Activated CD4-positive, alpha-beta T cell treated with anti-CD3 and anti-CD28 coated beads for 24 hours (primary cell): ENCODE measurements around the gene EPHB6.
A peak's percentile ranks its signal among the peaks of the same experiment; 100 is the strongest.

Experiments
- DNase-seq, 2 donors: peaks; one replicate each; pipeline ENCODE4 v3.0.0-alpha.2; 2020; ENCODE audit warnings: low read depth in 2 of 2

EPHB6 gene

GRCh38 chr7:142864980-142865747 is 10.3 kb downstream of the EPHB6 start:
- DNase-seq: no peak

- no peak for DNase-seq
Observed at GRCh38 chr7:142865766-142866165, 10.9 kb downstream of the EPHB6 start.

GRCh38 chr7:142866361-142867096 is 11.7 kb downstream of the EPHB6 start:
- no peak for DNase-seq

DNA sequence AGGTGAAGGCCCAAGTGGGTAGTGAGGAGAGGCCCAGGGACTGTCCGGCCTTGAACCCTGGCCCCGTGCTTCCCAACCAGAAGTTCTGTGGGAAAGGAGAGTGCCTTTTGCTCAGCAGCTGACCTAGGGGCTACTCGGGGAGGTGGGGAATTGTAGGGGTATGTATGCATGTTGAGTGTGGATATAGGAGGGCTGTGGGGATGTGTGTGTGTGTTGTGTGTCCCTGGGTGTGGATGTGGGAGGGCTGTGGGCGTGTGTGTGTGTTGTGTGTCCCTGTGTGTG is 12.2 kb downstream of the EPHB6 start:
- no peak for DNase-seq

DNA sequence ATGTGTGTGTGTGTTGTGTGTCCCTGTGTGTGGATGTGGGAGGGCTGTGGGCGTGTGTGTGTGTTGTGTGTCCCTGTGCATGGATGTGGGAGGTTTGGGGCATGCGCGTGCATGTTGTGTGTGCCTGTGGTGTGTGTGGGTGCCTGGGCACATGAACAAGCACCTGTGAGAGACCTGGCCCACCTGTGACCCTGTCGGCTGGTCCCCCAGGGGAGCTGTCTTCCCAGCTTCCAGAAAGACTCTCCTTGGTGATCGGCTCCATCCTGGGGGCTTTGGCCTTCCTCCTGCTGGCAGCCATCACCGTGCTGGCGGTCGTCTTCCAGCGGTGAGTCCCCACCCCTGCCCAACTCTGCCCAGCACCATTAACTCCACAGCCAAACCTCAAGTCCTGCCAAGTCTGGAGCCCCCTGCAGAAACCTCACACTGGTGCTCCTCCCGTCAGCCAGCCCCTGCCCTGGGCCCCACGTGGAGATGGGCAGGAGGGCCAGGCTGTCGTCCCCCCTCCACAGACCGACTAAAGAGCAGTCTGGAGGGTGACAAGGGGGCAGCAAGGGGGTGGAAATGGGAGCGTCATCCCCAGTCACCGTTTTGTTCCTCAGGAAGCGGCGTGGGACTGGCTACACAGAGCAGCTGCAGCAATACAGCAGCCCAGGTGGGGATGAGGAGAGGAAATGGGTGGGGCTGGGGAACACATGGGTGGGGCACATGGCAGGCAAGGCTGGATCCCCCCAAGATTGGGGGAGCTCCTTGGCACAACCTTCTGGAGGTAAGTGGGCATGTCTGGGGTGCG is 12.7 kb downstream of the EPHB6 start:
- DNase-seq: no peak

DNA sequence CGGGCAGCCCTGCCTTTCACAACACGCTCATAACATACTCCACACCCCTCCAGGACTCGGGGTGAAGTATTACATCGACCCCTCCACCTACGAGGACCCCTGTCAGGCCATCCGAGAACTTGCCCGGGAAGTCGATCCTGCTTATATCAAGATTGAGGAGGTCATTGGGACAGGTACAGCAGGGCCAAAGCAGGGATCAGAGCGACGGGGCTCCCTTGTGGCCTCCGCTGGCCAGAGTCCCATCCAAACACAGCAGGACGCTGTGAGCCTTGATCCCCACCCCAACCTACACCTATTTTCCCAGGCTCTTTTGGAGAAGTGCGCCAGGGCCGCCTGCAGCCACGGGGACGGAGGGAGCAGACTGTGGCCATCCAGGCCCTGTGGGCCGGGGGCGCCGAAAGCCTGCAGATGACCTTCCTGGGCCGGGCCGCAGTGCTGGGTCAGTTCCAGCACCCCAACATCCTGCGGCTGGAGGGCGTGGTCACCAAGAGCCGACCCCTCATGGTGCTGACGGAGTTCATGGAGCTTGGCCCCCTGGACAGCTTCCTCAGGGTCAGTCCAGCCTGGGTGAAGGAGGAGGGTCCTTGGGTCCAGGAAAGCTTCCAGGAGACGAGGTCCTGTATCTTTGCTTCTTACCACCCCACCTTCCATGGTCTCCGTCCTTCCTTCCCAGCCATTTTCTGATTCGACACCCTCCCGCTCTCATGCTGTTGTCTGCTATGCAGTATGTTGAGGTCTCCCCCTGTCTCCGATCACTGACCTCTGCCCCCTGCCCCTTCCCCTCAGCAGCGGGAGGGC is 13.5 kb downstream of the EPHB6 start:
- DNase-seq: no peak

GRCh38 chr7:142868986-142869415 is 14.1 kb downstream of the EPHB6 start:
- DNase-seq: no peak

GRCh38 chr7:142869434-142869833 is 14.6 kb downstream of the EPHB6 start:
- DNase-seq: no peak

DNA sequence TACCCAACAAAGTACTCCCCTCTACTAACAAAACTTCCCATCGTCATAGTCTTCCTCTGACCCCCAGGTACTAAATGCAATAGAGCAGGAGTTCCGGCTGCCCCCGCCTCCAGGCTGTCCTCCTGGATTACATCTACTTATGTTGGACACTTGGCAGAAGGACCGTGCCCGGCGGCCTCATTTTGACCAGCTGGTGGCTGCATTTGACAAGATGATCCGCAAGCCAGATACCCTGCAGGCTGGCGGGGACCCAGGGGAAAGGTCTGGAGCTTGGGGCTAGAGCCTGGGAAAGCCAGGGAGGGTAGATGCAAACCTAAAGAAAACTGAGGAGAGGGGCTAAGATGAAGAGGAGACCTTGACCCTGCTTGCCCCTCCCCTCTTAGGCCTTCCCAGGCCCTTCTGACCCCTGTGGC is 15.3 kb downstream of the EPHB6 start:
- DNase-seq: no peak

- no peak for DNase-seq
Observed at GRCh38 chr7:142870566-142871259, 15.8 kb downstream of the EPHB6 start.

DNA sequence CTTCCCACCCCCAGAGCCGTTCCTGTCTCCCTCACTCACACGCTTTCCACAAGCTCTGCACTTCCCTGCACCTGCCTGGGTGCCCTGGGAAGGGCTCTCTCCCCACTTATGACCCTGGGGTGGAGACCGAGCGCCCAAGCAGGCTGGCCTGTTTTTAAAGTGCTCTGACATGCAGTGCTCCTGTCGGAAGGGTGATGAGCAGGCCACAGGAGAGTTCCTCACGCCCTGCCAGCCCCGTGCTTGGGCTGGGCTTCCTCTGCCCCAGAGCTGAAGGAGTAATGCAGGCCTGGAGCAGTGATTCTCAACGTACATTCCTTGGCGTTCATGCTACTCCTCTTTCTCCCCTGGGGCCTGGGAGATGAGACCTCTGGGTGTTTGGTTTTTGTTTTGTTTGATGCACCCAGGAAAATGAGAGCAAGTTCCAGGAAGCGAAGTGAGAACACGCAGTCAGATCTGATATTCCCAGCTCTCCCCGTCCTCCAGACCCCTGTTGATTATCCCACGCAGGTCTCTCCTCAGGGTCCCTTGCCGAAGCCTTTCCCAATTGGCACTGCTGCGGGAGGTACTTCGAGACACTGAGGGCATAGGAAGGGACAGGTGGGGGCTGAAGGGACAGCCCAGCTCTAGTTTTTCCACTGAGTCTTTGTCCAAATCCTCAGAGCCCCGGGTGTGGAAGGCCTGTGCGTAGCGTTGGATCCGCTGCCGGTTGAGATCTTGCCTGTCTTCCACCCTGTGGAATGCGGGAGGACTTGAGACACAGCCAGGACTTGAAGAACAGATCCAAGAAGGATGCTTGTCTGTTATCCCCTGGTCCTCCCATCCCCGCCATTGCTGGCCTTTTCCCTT is 16.6 kb downstream of the EPHB6 start:
- DNase-seq: no peak

DNA sequence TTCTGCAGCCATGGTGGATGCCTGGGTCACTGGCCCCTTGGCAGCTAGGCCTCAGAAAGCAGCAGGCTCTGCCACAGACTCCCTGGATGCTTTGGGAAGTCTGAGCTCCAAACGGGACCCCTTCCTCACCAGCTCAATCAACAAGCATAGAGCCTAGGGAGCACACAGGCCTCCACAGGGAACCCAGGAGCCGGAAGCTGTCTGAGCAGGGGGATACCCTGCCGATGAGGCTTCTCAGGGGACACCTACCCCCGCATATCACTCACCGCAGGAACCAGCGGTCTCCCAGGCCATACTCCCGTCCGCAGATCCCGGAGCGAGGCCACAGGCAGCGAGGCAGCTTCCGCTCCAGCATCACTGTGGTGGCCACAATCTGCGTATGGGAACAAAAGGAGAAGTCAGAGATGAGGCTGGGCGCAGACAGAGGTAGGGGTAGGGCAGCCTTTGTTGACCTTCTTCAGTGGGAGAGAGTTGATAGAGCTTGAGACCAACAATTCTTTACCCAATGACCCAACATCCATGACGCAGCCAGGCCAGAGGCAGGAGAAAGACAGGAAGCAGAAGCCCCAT is 17.3 kb downstream of the EPHB6 start:
- no peak for DNase-seq

- peak; percentile 20 to 34 for DNase-seq
Observed at GRCh38 chr7:142873281-142873784, 18.5 kb downstream of the EPHB6 start.

GRCh38 chr7:142873871-142874270 is 19.0 kb downstream of the EPHB6 start:
- DNase-seq: no peak

DNA sequence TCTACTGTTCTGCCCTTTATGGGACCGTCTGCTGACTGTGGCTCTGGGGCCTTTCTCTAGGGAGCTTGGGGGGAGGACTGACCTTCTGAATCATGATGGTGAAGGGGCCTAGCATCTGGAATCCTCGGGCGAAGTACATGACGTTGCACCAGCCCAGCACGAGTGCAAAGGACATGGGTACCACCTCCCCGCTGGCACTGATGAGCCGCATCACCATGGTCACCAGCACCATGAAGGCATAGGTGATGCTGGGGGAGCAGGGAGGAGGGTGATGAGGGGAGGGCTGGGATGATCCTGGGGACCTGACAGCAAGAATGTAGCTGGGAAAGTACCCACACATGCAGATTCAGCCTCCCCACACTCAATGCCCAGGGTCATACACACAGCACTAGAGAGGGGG is 19.5 kb downstream of the EPHB6 start:
- no peak for DNase-seq

DNA sequence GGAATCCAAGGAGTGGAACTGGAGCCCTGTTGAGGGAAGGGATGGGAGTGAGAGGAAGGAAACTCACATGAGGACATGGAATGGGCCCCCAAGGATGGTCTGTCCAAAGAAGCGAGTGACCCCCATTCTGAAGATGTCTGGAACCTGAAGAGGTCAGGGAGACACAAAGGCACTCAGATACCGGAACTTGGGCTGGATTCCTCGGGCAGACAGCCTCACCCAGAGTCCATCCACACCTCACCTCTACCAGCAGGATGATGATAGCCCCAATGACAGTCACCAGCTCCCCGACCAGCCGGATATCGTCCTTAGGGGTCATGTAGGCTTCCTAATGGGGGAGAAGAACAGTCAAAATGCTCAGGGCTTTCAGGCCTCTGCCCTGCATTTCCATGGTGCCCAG is 20.0 kb downstream of the EPHB6 start:
- no peak for DNase-seq

DNA sequence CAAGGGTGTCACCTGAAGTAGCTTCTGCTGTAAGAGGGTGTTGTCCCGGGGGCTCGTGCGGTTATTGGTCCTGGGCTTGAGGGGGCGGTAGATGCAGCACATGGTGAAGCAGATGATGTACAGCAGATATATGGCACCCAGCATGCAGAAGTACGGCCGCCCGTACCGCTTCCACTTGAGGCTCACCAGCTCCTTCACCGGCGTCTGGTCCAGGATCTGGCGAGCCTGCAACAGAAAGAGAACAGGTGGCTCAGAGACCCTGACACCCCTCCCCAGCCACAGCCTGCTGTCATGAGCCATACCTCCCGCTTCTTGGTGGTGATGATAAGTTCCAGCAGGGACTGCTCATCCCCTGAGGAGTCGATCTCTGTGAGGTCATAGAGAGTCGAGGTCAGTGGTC is 20.6 kb downstream of the EPHB6 start:
- no peak for DNase-seq

DNA sequence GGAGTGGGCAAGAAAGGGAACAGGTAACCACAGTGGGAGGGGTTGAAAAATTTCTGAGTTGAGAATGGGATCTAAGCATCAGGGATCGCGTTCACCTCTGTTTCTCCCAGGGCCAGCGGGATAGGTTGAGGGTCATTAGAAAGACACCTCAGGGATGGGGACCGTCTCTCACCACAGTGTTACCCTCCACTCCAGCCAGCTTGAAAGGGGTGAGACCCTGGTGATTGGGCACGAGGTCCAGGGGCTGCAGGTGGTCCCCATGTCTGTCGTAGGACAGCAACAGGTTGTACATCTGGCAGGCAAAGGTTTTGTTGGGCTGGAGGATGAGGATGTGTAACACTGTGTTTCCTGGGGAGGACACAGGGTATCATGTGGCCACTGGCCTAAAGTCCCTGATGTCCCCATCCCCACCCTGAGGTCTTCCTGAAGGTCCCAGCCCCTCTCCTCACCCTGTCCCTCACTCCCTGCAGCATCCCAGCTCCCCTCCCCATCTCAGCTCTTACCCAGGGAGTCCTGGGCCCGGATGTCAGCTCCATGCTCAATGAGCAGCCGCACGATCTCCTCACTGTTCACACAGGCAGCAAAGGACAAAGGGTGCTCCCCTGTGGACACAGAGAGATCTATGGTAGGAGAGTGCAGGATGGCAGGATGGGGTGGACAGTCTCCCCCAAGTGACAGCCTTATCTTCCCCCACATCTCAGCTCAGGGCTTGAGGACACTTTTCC is 21.5 kb downstream of the EPHB6 start:
- no peak for DNase-seq
